HepG2 (cell line): ENCODE data around the gene IRF6. TPM values are rescaled to one million over a fixed set of nuclear protein-coding genes. Genes with fewer than 3 reads are reported as not detected.

Experiments used
- AGO2 ChIP-seq: fragments of 200-400 bp; formaldehyde crosslinking; optimal IDR thresholded peaks from 2 replicates; pipeline ENCODE3; 2017; ENCODE audit warnings: mild to moderate bottlenecking, low read depth, low read length, moderate library complexity
- GZF1 ChIP-seq: sonication (generic); formaldehyde crosslinking; IDR thresholded peaks from 2 replicates; pipeline ENCODE4 v1.5.1; 2020; ENCODE audit warnings: mild to moderate bottlenecking, missing genetic modification reagents
- HMGA1 ChIP-seq: sonication (generic); formaldehyde crosslinking; conservative IDR thresholded peaks from 2 replicates; pipeline ENCODE4 v1.4.0; 2020; ENCODE audit warnings: missing genetic modification reagents
- IRX3 ChIP-seq: sonication (generic); formaldehyde crosslinking; IDR thresholded peaks from 2 replicates; pipeline ENCODE4 v1.8.1; 2023; ENCODE audit warnings: mild to moderate bottlenecking, low read depth, missing genetic modification reagents, borderline replicate concordance
- MBNL3 ChIP-seq: fragments of 250-450 bp; sonication (Bioruptor Pico); conservative IDR thresholded peaks from 2 replicates; pipeline ENCODE4 v1.8.0; 2022; ENCODE audit warnings: mild to moderate bottlenecking, inconsistent platforms
- MTF2 ChIP-seq: sonication (generic); formaldehyde crosslinking; IDR thresholded peaks from 2 replicates; pipeline ENCODE4 v1.5.0; 2020; ENCODE audit warnings: missing genetic modification reagents, borderline replicate concordance
- NFYB ChIP-seq: sonication (generic); formaldehyde crosslinking; IDR thresholded peaks from 2 replicates; pipeline ENCODE4 v1.4.0; 2020; ENCODE audit warnings: missing genetic modification reagents
- NR3C1 ChIP-seq: sonication (generic); formaldehyde crosslinking; IDR thresholded peaks from 2 replicates; pipeline ENCODE4 v1.4.0; 2020; ENCODE audit warnings: missing genetic modification reagents
- PHF5A ChIP-seq: IDR thresholded peaks from one replicate; pipeline ENCODE4 v1.6.1; 2018; ENCODE audit warnings: low read depth, missing genetic modification reagents; ENCODE audit not compliant: unreplicated experiment
- POLR2A ChIP-seq, 2 experiments: IDR thresholded peaks; 2 replicates each; pipeline ENCODE4 v1.6.1; 2011; ENCODE audit warnings: low read depth in 2 of 2, low read length in 2 of 2, mild to moderate bottlenecking in 1 of 2, moderate library complexity in 1 of 2; ENCODE audit not compliant: insufficient read depth in 1 of 2
- RBM39 ChIP-seq: fragments of 200-400 bp; formaldehyde crosslinking; IDR thresholded peaks from one replicate; pipeline ENCODE4 v1.6.1; 2018; ENCODE audit warnings: antibody characterized with exemption, mild to moderate bottlenecking, low read depth, low read length; ENCODE audit not compliant: poor library complexity, severe bottlenecking
- ZBTB3 ChIP-seq: sonication (generic); formaldehyde crosslinking; IDR thresholded peaks from 2 replicates; pipeline ENCODE4 v1.4.0; 2020; ENCODE audit warnings: low read depth, mild to moderate bottlenecking, moderate library complexity, missing genetic modification reagents, borderline replicate concordance
- ZNF468 ChIP-seq: sonication (generic); formaldehyde crosslinking; IDR thresholded peaks from 2 replicates; pipeline ENCODE4 v1.8.0; 2022; ENCODE audit warnings: mild to moderate bottlenecking, moderate library complexity, missing genetic modification reagents
- ZNF569 ChIP-seq: sonication (generic); formaldehyde crosslinking; IDR thresholded peaks from 2 replicates; pipeline ENCODE4 v1.5.0; 2020; ENCODE audit warnings: mild to moderate bottlenecking, missing genetic modification reagents, moderate library complexity, borderline replicate concordance
- ZNF572 ChIP-seq: sonication (generic); formaldehyde crosslinking; IDR thresholded peaks from 2 replicates; pipeline ENCODE4 v1.5.1; 2020; ENCODE audit warnings: mild to moderate bottlenecking, missing genetic modification reagents
- ZNF615 ChIP-seq: sonication (generic); formaldehyde crosslinking; IDR thresholded peaks from 2 replicates; pipeline ENCODE4 v1.5.0; 2020; ENCODE audit warnings: mild to moderate bottlenecking, missing genetic modification reagents, borderline replicate concordance
- ZNF878 ChIP-seq: sonication (generic); formaldehyde crosslinking; IDR thresholded peaks from 2 replicates; pipeline ENCODE4 v1.8.1; 2023; ENCODE audit warnings: mild to moderate bottlenecking, missing genetic modification reagents, moderate library complexity
- polyA plus RNA-seq, 8 experiments: library from polyadenylated mRNA; depleted of rRNA in 3 of 8; stranded (reverse) in 7 of 8; unstranded in 1 of 8; fragments of >200 nt; fragmentation: Illumina TruSeq in 4 of 8; extraction: Trizol in 4 of 8; gene quantifications; 2 replicates each; pipeline versions ENCODE4 v1.2.1 to v1.2.3, GENCODE V29; 2011 to 2016; ENCODE audit warnings: low read depth in 4 of 8, missing spikeins in 1 of 8, mixed read lengths in 1 of 8; ENCODE audit not compliant: insufficient read depth in 1 of 8
- total RNA-seq, 5 experiments: library from RNA; depleted of rRNA; stranded (reverse); fragments of >200 nt; fragmentation: Illumina TruSeq; extraction: Trizol; gene quantifications; 2 replicates each; pipeline ENCODE4 v1.2.3, GENCODE V29; 2016; ENCODE audit warnings: low read depth in 1 of 5
- TF ChIP-seq, protein P1 (sequence below), 2 experiments: fragments of 450-650 bp in 1 of 2; sonication (generic) in 1 of 2; formaldehyde crosslinking in 1 of 2; IDR thresholded peaks; 2 replicates each; pipeline versions ENCODE4 v1.6.1 to v1.8.0; 2016 to 2022; ENCODE audit warnings: antibody characterized with exemption in 1 of 2, mild to moderate bottlenecking in 1 of 2, missing genetic modification reagents in 1 of 2
- TF ChIP-seq, protein P2 (sequence below): IDR thresholded peaks from 2 replicates; pipeline ENCODE4 v1.6.1; 2016; ENCODE audit warnings: mild to moderate bottlenecking, missing biosample characterization, missing genetic modification reagents

The IRF6 gene
- total and polyA plus RNA-seq, 2 of the 13 experiments (the other 11 are each of a cell fraction or from before 2014, with no cell fraction given): 0.02 TPM; not detected in 1

DNA sequence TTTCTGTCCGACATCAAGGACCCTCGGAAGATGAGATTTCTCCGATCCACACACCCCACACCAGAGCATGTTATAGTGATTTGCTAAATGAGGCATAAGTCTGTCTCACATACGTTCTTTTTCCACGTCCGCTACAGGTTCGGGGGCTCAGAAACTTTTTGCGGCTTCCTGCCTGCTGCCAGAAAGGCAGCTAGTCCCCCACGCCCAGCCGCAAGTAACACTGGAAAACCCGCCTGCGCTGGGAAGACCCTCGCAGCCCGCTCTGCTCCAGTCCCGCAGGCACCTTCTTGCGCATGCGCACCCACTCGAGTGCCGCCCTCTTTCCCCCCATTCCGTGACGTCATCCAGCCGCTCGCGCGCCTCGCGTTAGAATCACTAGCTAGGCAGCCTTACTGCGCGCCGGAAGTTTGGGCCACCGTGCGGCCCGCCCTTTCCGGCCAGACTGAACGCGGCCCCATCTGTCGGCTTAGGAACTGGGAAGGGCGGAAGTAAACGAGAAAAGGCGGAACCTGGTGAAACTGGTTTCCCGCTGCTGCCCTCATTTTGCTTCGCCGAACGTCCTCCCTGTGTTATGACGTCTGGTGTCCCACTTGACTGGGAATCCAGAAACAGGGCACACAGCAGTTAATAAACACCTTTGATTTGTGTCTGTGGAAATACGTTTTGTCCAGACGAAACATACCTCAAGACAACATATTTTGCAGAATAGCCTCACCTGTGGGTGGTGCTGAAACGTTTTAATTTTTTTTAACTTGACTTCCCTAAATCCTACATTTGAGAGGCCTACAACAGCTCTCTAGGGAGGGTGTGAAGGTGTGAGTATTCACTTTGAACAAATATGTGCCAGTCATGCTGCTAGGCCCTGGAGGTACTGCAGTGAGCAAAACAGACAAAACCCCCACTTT lies 21.4 kb downstream of the IRF6 start, which contains the start of gene C1orf74 (continued):
- TF ChIP-seq ZNF572 (CRISPR knock-in tag): 0 out of 2 replicates have a peak, but pooled peaks have one; percentile 32
- no peak for TF ChIP-seq ZNF569 (CRISPR knock-in tag)
- no peak for TF ChIP-seq ZBTB3 (CRISPR knock-in tag)
- no peak for TF ChIP-seq HMGA1 (CRISPR knock-in tag)
- TF ChIP-seq MTF2 (CRISPR knock-in tag): peak; percentile 78; the same call in 1 of the 2 replicates
- no peak for TF ChIP-seq GZF1 (CRISPR knock-in tag)
- TF ChIP-seq, protein P1, sequence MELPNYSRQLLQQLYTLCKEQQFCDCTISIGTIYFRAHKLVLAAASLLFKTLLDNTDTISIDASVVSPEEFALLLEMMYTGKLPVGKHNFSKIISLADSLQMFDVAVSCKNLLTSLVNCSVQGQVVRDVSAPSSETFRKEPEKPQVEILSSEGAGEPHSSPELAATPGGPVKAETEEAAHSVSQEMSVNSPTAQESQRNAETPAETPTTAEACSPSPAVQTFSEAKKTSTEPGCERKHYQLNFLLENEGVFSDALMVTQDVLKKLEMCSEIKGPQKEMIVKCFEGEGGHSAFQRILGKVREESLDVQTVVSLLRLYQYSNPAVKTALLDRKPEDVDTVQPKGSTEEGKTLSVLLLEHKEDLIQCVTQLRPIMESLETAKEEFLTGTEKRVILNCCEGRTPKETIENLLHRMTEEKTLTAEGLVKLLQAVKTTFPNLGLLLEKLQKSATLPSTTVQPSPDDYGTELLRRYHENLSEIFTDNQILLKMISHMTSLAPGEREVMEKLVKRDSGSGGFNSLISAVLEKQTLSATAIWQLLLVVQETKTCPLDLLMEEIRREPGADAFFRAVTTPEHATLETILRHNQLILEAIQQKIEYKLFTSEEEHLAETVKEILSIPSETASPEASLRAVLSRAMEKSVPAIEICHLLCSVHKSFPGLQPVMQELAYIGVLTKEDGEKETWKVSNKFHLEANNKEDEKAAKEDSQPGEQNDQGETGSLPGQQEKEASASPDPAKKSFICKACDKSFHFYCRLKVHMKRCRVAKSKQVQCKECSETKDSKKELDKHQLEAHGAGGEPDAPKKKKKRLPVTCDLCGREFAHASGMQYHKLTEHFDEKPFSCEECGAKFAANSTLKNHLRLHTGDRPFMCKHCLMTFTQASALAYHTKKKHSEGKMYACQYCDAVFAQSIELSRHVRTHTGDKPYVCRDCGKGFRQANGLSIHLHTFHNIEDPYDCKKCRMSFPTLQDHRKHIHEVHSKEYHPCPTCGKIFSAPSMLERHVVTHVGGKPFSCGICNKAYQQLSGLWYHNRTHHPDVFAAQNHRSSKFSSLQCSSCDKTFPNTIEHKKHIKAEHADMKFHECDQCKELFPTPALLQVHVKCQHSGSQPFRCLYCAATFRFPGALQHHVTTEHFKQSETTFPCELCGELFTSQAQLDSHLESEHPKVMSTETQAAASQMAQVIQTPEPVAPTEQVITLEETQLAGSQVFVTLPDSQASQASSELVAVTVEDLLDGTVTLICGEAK (IDR thresholded peaks at IDR 0.05): peak; percentile 45
- TF ChIP-seq, protein P1 (CRISPR knock-in tag; IDR thresholded peaks at IDR 0.05): peak; percentile 60; the same call in 1 of the 2 replicates
- no peak for TF ChIP-seq MBNL3 (CRISPR knock-in tag)
- TF ChIP-seq NFYB: peak; percentile 37; the same call in 1 of the 2 replicates
- no peak for TF ChIP-seq IRX3 (CRISPR knock-in tag)
- TF ChIP-seq POLR2A (IDR thresholded peaks at IDR 0.05; ENCODE audit: insufficient read depth in 1 of 2, low read depth in 2 of 2, low read length in 2 of 2): peak; percentile 47 to 83; a peak in 3 of 4 replicates
- no peak for TF ChIP-seq ZNF878 (CRISPR knock-in tag)
- TF ChIP-seq NR3C1 (CRISPR knock-in tag): no peak
- no peak for TF ChIP-seq RBM39
- no peak for TF ChIP-seq PHF5A (CRISPR knock-in tag)
- TF ChIP-seq ZNF615 (CRISPR knock-in tag): 0 out of 2 replicates have a peak, but pooled peaks have one; percentile 32
- TF ChIP-seq ZNF468: no peak
- TF ChIP-seq, protein P2, sequence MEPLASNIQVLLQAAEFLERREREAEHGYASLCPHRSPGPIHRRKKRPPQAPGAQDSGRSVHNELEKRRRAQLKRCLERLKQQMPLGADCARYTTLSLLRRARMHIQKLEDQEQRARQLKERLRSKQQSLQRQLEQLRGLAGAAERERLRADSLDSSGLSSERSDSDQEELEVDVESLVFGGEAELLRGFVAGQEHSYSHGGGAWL: no peak
- TF ChIP-seq AGO2: no peak
